ENCODE results near the gene FAM222A.

The FAM222A gene

DNA sequence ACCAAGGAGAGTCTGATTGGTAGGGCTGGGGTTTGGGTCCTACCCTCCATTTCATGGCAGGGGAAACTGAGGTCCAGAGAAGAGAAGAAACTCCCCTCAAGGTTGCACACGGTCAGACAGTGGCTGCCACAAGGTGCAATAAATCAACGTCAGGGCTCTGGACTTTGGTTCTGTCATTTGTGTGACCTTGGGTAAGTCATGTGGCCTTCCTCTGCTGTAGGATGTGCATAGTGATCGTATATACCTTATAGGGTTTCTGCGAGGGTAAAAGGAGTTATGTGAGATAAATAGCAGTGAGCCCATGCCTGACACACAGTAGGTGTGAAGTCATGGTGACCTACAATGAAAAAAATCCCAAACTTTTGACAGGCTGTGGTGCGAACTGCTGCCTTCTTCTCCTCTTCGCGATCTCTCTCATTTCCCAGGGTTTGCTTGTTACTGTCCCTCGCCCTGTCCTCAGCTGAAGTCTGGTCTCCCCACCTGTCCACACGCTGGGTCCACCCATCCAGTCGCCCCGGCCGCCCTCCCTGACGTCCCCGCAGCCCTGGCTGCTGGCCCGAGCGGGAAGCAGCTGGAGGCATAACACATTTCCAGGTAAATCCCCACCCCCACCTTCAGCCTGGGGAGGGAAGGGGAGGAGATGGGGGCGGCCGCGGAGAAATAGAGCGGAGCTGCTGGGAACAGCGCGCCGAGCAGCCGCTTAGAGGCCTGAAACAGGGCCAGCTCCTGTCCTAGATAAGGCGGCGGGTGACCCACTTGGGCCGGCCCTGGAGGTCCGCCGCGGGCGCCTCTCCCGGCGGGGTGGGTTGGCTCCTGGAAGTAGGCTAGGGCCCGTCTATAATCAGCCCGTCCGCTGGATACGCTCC is 1.8 kb upstream of the FAM222A start:
- DNase-seq, result no peak

DNA sequence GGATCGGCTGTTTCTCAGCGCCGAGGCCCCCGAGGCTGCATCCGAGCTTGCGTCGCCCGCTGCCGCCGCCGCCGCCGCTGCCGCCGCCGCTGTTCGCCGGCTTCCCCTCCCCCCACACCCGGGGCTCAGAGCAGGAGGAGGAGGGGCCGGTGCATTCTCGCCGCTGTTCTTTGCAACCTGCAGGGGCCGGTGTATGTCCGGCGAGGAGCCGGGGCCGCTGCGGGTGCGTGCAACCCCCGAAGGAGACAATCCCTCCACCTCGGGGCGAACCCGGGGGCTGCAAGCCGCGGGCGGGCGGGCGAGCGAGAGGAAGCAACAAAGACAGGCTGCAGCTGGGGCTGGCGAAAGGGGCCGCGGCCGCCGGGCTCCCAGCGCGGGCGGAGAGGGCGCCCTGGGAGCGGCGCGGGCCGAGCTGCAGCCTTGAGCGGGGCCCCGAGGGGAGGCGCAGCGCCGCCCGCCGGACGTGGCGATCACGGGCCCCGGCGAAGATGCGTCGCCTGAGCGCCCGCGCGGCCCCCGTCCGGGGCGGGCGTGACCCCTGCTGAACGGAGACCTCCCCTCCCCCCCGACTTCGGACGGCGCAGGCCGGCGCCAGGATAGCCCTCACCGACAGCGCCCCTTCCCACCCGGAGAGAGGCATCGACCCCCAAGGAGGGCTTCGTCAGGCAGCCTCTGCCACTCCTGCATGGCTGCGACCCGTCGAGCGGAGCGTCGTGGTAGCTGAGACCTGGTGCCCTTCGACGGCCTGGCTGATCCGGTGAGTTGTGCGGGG is 702 bp downstream of the FAM222A start:
- DNase-seq, result peak; percentile 16

DNA sequence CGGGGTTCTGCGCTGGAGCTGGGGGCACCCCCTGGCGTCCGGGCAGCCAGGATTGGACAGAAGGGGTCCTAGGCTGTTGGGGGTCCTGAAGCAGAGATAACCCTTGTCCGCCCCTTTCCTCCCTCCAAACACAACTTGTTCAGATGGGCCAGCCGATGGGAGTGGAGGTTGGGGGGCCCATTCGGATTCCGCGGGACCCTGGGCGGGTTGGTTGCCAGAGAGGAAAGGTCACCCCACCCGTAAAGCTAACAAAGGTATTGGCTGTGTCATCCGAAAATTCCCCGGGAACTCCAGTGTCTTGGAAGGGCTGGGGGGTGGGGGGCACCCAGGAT is 1.3 kb downstream of the FAM222A start:
- no peak for DNase-seq

DNA sequence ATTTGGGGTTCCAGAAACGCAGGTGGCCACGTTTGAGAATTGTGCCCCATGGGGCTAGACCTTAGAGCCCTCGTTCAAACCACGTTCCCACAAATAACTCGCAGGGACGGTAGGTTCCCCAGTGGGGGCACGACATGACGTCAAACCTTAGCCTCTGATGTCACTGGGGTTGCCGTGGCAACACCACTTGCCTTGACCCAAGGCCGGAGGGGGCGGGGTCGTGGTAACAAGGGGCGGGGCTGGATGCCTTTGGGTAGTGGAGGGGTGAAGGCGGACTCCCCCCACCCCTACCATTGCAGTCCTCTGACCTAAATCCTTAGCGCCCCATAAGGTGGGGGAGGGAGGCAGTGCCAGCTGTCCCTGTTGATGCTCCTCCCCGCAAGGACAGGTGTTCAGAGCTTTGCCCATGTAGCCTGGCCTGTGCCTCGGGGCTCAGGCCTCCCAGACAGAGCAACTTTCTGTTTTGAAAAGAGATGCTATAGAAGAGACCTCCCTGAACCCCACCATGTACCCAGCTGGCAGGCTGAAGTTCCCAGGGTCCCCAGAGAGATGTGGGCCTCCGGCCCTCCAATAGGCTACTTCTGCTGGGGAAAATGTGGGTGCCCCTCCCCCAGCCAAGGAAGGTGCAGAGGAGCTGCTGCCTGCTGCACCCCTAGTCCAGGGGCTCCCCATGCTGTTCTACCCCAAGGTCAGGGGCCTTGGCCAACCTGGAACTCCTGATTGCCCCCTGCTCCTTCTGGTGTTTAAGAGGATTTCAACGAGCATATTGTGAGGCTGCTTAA is 1.9 kb downstream of the FAM222A start:
- no peak for DNase-seq

DNA sequence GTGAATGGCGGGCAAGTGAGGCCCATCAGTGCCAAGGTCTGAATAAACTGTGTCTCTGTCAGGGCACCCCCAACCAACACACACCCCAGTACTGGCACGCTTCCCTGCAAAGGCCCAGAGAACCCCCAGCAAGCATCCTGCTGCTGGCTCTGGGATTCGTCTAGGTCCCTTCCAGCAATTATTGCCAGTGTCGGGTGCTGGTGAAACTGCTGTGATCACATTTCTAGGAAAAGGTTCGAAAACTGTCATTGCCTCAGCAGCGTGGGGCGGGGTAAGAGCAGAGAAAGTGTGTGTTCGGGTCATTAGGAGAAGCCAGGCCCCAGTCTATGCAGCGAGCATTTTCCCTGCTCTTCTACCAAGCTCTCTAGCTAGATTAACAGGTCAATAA is 2.5 kb downstream of the FAM222A start:
- DNase-seq, result no peak

DNA sequence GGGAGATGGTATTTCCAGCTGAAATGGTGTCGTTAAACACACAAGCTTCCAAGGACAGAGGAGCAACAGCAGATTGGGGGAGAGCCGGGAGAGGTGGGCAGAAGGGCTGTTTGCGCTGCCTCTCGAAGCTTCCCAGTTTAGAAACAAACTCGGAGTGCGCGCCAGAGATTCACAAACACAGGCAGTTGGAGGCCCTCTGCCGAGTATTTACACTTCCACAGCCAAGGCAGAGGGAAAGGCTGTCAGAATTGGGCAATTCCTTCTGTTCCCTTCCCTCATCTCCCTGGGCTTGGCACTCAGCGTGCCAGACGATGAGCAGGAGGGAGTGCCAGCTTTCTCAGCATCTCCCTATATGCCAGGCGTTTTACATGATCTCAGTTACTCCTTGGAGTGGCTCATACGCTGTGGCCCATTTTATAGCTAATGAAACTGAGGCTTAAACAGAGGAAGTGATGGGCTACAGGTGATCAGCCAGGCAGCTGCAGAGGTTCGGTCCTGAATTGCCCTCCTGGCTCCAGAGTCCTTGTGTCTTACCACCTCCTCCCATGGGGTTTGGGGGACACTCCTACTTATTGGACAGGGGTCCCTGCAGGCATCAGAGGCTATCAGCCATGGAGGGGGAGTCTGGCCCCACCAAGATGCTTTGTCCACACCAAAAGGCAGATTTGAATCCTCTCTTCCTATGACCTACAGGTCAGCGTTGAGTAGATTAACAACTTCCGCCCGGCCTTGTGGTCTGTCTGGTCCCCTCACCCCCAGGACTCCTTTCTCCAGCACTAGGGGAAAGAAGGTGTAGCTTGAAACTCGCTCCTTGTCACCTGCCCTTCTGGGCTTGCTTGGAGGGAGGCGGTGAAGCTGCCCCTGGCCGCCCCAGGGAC is 3.1 kb downstream of the FAM222A start:
- DNase-seq, result no peak

DNA sequence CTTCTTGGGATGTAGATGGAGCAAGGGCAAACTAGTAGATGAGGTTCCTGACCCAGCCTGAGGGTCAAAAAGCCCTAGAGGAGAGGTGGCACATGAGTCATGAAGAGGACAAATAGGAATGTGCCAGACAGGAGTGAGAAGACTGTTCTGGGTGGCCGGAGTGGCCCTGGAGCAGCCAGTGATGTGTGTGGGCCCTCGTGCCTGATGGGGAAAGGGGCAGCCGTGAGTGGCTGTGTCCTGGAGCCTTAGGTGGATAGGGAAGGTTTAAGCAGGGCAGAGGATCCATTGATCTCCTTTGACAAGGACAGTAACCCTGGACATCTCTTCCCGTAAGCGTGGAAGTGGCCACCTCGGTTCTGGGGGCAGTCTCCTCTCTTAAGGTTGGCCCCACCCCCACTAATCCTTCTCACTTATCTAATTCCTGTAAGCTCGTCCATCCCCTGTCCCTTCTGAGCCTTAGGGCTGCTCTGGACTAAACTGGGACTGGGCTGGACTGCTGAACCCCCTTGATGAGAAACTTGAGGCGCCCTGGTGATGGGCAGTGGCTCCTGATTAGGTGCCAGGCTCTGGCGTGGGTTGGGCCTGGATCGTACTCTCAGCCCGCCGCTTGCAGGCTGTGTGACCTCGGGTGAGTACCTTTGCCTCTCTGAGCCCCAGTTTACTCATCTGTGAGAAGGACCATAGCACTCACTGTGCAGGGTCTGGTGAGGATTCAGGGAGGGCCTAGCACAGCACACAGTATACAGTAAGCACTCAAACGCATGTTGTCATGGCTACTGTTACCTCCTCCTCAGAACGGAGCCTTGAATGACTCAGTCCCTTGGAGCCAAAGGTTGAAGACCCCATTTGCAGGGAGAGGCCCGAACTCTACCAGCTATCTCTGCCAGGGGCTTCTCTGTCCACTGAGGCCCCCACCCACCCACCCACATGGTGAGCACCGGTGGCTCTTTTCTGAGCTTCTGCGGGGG is 4.0 kb downstream of the FAM222A start:
- no peak for DNase-seq

DNA sequence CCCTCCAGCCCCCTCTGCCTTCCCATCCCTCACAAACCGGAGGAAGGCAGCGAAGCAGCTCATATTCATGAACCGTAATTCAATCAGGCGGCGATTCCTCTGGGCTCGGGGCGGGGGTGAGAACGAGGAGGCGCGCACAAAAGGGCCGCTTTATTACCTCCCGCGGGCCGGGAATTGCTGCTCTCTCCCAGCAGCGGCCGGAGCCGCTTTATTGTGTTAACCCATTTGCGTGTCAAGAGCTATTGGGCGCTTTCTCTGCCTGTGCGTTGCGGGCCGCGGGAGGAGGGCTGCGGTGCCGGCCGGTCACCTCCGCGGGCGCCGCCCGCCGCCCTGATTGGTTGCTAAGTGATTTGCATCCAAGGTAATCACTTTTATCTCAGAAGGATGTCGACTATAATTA is 4.8 kb downstream of the FAM222A start:
- DNase-seq, result no peak

DNA sequence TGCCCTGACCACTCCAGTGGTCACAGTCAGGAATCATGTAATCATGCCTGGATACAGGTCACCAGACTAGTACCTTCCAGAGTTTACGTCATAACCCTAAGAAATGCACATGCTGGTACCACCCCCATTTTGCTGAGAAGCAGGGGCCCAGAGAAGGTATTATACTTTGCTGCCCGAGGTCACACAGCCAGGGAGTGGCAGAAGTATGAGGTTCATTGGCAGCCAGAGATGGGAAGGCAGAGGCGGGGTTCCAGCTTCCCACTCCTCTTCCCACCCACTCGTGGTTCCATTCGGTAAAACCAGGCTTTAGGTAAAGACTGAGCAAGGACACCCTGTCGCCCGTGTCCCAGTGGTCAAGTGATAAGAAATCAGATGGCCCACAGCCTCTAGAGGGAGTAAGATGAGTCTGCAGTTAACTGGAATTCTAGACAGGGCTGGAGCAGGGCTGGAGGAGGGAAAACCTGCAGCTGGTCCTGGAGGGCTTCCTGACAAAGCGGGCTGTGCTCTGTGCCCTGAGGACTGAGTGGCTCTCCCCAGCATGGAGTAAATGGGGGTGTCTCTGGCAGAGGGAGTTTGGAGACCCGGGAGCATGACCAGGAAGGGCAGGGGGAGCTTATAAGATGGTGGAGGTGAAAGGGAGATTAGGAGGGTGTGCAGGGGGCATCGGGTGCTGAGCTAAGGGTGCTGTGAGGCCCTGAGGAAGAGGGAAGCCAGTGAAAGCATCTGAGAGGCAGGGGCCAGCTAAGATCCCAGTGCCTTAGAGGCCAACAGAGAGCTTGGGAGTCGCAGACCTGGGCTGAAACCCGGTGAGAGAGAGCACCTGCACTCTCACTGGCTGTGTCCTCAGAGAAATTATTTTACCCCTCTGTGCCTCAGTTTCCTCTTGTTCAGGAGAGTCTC is 5.7 kb downstream of the FAM222A start:
- peak; percentile 33 for DNase-seq

DNA sequence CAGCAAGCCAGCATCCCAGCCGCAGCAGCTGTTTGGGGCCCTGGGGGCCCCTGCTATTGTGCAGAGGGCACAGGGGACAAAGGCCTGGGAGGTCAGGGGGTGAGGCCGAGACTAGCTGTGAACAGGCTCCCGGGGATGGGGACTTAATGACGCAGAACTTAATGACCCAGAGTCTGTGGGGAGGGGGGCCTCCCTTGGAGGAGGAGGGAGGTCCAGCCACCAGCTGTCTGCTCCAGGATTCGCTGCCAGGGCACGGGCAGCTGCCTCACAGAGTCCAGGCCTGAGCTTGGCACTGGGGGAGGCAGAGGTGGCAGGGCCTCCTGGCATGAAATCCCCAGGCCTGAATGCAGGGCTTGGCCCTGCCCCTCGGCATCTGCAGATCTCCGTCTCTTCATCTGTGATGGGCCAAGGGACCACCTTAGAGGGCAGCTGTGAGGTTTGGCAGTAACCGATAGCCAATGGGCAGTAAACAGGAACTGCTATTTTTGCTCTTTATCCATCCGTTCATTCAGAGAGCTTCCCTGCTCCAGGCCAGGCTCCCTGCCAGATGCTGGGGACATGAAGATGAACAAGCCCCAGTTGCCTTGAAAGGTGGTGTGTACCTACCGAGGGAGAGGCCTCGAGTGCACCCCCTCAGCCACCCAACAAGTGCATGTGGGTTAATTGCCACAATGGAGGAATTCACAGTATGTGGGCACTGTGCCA is 6.7 kb downstream of the FAM222A start:
- no peak for DNase-seq

DNA sequence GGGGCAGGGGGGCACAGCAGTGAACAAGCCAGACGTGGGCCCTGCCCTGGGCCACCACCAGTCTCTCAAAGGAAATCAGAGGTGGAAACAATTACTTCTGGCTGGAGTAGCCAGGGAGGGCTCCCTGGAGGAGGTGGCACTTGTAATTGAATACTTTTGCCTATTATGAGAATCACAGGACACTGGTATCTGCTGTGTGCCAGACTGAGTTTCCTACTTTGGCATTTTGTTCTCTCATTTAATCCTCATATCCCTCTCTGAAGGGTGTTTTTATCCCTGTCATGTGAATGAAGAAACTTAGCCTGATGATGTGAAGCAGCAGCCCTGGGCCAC is 7.2 kb downstream of the FAM222A start:
- no peak for DNase-seq

DNA sequence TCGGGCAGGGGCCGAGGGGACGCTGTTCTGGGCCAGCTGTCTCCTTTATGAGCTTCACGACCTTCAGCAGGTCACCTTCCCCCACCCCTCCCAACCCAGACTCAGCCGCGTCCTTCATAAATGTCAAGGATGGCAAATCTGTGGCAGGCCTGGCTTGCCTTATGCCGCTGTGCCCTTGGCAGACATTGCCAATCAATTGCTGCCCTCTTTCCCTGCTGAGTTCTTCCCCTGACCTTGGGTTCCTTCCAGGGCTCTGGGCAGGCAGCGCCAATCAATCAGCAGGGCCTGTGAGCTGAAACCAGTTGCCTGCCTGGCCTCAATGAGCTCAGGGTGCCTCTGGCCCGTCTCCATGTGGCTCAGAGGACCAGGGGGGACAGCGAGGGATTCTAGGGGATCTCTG is 7.7 kb downstream of the FAM222A start:
- no peak for DNase-seq

DNA sequence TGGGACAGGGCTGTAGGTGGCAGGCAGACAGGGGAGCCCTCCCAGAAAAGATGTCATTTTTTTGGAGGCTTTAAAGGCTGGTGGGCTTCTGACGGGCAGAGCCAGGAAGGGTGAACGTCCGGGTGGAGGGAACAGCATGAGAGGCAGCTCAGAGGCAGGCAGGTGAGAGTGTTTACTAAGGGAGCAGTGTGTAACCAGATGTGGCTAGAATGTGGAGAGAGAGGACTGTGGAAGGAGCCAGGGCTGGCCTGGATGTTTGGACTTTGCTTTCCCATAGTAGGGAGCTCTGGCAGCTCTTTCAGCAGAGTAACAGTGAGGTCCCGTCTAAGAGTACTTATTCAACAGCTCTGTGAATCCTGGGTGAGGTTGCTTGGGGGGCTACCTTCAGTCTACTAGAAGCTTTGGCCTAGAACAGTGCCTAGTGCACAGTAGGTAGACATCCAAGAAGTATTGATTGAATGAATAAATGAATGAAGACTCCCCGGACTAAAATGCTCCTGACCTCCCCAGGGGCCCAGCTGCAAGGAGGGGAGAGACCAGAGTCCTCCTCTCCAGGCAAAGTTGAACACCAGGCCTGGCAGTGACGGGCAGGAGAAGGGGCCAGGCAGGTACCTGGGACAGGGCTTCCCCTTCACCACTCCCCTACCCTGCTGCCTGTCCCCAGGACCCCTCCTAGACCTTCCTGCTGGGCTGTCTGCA is 8.5 kb downstream of the FAM222A start:
- DNase-seq, result no peak

DNA sequence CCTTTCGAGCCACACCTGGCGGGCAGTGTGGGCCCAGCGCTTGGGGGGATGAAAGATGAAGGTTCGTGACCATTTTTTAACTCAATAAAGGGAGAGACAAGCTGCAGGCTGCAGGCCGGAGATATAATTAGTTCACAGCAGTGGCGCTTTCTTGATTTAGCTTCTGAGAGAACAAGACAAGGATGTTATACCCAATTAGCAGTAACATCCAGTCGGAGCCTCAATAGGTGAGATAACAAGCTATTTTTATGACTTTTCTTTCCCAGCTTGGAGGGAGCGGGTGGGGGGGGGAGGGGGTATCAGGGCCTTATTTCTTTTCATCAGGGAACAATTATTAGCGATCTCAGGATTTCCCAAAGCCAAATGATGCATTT is 9.1 kb downstream of the FAM222A start:
- no peak for DNase-seq

DNA sequence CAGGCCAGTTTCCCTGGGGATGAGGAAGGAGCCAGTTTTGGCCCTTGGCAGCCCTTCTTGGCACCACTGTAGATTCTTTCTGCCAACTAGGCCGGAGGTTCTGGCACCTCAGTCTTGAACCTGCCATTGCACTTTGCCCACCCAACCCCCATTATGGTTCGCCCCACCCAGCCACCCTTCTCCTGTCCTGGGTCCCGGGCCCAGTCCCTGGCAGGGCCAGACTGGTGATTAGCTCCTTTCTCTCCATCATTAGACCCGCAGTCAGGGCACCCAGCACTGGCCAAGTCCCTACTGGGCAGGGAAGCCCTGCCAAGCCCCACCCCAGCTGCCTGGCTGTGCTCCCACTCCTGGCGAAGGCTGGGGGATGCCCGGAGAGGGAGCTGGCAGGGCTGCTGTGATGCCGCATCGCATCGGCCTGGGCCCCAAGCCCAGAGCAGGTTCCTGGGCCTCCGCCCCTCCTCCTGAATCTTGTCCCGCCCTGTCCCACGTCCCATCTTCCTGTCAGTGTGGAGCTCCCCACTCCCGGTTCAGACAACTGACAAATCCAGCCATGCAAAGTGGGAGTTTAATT is 9.8 kb downstream of the FAM222A start:
- no peak for DNase-seq

DNA sequence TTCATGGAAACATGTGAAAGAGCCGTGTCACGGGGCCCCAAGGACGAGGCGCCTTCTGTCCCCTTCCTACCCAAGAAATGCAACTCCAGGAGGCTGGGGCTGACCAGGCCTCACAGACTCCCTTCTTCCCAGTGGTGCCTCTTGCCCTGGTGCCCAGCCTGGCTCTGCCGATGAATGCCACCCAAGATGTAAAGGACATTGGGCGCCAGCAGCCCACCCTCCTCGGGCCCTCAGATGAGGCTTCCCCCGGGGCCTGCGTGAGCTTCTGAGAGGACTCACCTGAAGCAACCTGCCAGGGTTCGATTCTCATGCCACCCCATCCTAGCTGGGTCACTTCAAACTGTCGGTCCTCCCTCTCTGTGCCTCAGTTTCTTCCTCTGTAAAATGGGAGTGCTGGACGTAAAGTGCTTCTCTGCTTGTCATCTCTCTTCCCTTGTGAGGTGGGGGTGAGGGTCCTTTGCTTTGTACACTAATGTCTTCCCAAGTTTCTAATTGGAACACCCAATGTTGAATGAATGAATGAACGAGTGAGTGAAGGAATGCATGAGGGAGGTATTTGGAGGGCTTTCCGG is 10.8 kb downstream of the FAM222A start:
- no peak for DNase-seq

DNA sequence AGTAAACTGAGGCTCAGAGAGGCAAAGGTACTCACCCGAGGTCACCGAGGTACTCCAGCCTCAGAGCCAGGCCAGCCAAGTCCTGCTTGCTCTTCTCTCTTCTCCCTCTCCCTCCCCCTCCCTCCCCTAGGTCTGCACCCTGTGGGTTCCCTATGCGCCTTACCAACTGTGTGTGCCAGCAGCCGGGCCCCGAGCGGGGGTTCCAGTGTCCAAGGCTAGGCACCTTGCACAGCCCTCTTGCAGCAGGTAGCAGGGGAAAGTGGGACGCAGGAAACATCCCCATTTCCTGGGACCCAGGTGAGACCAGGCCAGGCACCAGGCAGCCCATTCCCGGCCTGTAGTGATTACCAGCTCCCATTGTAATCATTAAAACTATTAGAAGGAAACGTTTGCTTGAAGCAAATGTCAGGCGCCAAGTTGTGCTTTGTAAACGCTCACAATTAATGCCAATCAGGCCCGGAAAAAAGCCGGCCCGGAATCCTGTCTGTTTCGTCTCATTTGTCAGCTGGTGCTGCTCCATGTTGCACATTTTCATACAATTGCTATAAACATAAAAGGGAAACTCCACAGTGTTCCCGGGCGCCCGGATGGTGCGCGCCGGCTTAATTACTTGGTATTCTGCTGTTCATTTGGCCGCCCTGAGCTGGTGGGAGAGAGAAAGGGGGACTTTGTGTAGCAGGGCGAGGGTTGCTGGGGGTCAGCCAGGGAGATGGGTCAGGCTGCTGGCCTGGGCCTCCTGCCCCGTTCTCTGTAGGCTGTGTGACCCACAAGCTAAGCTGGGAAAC is 11.9 kb downstream of the FAM222A start:
- DNase-seq, result no peak

DNA sequence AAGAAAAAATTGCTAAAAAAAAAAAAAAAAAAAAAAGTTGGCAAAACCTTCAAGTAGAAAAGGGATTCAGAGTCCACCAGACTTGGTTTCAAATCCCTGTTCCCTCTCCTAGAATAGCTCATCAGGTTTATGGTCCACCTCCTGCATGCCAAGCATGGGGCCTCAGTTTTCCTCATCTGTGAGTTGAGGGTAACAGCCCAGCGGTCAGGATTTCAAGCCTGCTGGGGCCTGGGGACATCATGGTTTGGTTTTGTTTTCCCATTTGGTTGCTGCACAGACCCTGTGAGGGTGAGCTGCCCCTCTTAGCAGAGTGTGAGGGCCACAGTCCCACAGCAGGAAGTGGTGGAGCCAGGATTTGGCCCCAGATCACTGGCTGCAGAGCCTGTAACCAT is 12.5 kb downstream of the FAM222A start:
- no peak for DNase-seq

Data from HCEC 1CT (cell line).